ENCODE results near the gene SLC25A31.

SLC25A31 gene
- total RNA-seq: 0 reads per million in 3 donors

DNA sequence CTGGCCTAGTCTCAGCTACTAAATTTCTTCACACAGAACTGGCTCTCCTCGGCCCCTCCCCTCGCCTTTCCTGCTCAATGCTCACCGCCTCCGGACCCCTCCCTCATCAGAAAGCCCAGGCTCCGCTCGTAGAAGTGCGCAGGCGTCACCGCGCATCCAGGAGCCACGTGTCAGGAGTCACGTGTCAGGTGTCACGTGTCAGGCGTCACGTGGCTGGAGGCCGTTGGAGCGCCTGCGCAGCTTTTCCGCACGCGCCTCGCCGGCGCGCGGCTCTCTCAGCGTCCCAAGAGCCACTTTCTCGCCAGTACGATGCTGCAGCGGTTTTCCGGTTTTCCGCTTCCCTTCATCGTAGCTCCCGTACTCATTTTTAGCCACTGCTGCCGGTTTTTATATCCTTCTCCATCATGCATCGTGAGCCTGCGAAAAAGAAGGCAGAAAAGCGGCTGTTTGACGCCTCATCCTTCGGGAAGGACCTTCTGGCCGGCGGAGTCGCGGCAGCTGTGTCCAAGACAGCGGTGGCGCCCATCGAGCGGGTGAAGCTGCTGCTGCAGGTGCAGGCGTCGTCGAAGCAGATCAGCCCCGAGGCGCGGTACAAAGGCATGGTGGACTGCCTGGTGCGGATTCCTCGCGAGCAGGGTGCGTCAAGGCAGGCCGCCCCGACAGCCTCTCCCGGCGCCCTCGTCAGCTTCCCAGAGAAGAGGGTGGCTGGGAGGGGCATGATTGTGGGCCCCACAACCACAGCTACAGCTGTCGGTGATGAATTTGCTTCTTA, at the start of gene SLC25A31:
Gene SLC25A31, plus strand, starts transcription at position 259 of the 772 bp plus-strand sequence. Its CDS starts 146 bp downstream, at position 405.
- Histone ChIP-seq H3K4me3 (ENCODE audit: insufficient read depth, low read depth, low read length, poor library complexity, severe bottlenecking) (no peak within 1 kb of the TSS), H3K36me3 (ENCODE audit: control insufficient read depth, insufficient read depth, low read length) (no peaks in the 10 kb centered on the region), H3K27me3 (replicated peaks; ENCODE audit: control insufficient read depth, insufficient read depth, low read length, poor library complexity, severe bottlenecking) (no peaks in the 10 kb centered on the region), H3K4me1 (ENCODE audit: control insufficient read depth, insufficient read depth, low read length, poor library complexity, severe bottlenecking) (no peaks in the 10 kb centered on the region), H3K9me3 (ENCODE audit: control insufficient read depth, low read length) (no peaks in the 10 kb centered on the region), H3K27ac (ENCODE audit: insufficient read depth, low read length, poor library complexity, severe bottlenecking) (no peak within 1 kb of the TSS)
- no peak for DNase-seq

DNA sequence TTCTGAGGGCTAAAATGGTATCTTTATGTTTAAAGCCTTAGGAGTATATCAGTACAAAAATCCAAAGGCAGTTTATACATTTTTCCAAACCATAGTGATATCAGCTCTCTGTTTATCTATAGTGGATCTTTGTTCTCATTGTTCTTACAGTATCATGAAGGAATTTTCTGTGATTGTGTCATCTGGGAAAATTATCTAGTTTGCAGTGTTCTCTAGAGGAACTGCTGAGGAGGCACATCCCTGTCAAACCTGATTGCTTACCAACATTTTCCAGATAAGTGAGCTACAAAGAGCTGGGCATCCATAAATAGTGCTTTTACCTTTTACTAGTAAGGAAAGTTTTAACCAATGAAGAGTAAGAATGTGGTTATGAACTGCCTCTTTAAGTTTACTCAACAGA, 44.9 kb upstream of the SLC25A31 start:
- no peak overlapping the region for H3K4me3 ChIP-seq (ENCODE audit: insufficient read depth, low read depth, low read length, poor library complexity, severe bottlenecking)
- no peaks in the 10 kb centered on the region for H3K4me1 ChIP-seq (ENCODE audit: control insufficient read depth, insufficient read depth, low read length, poor library complexity, severe bottlenecking)
- no peaks in the 10 kb centered on the region for H3K9me3 ChIP-seq (ENCODE audit: control insufficient read depth, low read length)
- H3K27ac ChIP-seq (ENCODE audit: insufficient read depth, low read length, poor library complexity, severe bottlenecking): no peak overlapping the region
- no peak for DNase-seq
- no peaks in the 10 kb centered on the region for H3K27me3 ChIP-seq (replicated peaks; ENCODE audit: control insufficient read depth, insufficient read depth, low read length, poor library complexity, severe bottlenecking)
- no peaks in the 10 kb centered on the region for H3K36me3 ChIP-seq (ENCODE audit: control insufficient read depth, insufficient read depth, low read length)

GRCh38 chr4:127686658-127687057, 43.5 kb upstream of the SLC25A31 start:
- no peaks in the 10 kb centered on the region for H3K27me3 ChIP-seq (replicated peaks; ENCODE audit: control insufficient read depth, insufficient read depth, low read length, poor library complexity, severe bottlenecking)
- H3K4me3 ChIP-seq (ENCODE audit: insufficient read depth, low read depth, low read length, poor library complexity, severe bottlenecking): no peak overlapping the region
- no peaks in the 10 kb centered on the region for H3K9me3 ChIP-seq (ENCODE audit: control insufficient read depth, low read length)

DNA sequence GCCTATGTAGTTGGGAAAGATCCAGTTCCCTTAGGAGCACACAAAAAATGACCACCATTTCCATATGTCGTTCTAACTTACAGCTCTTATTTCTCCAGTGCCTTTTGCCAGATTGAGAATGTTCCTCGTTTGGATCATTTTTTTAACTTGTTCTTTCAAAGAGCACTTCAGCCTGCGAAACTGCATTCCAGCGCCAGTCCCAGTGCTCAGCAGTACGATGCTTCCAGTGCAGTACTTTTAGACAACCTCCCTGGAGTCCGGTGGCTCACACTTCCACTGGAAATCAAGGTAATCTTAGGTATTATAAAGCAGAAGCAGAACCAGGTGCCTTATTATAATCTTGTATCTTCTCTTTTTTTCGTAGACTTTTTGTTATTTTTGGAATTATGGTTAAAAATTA, 42.6 kb upstream of the SLC25A31 start:
- no peak for DNase-seq
- no peaks in the 10 kb centered on the region for H3K9me3 ChIP-seq (ENCODE audit: control insufficient read depth, low read length)
- H3K27me3 ChIP-seq (replicated peaks; ENCODE audit: control insufficient read depth, insufficient read depth, low read length, poor library complexity, severe bottlenecking): no peaks in the 10 kb centered on the region
- no peak overlapping the region for H3K27ac ChIP-seq (ENCODE audit: insufficient read depth, low read length, poor library complexity, severe bottlenecking)
- no peaks in the 10 kb centered on the region for H3K36me3 ChIP-seq (ENCODE audit: control insufficient read depth, insufficient read depth, low read length)
- no peak overlapping the region for H3K4me3 ChIP-seq (ENCODE audit: insufficient read depth, low read depth, low read length, poor library complexity, severe bottlenecking)
- no peaks in the 10 kb centered on the region for H3K4me1 ChIP-seq (ENCODE audit: control insufficient read depth, insufficient read depth, low read length, poor library complexity, severe bottlenecking)

More at GRCh38 chr4:127686658-127687057, 43.5 kb upstream of the SLC25A31 start:
- H3K36me3 ChIP-seq (ENCODE audit: control insufficient read depth, insufficient read depth, low read length): no peaks in the 10 kb centered on the region
- no peak for DNase-seq
- H3K4me1 ChIP-seq (ENCODE audit: control insufficient read depth, insufficient read depth, low read length, poor library complexity, severe bottlenecking): no peaks in the 10 kb centered on the region
- no peak overlapping the region for H3K27ac ChIP-seq (ENCODE audit: insufficient read depth, low read length, poor library complexity, severe bottlenecking)

DNA sequence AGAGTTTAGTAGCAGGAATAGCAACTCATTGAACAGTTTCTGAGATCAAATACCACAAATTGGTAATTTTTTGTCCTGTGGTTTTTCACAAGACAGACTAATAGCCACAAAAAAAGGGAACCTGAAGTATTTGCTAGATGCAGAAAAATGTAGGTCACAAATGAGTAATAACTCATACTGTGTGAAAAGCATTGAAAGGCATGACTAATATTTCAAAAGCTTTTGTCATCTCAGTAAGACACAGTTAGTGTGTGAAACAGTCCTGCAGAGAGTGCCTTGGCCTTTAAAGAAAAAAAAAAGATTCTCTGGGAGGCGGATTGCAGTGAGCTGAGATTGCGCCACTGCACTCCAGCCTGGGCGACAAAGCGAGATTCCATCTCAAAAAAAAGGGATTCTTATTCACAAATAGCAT, 31.4 kb upstream of the SLC25A31 start:
- DNase-seq: no peak
- H3K27me3 ChIP-seq (replicated peaks; ENCODE audit: control insufficient read depth, insufficient read depth, low read length, poor library complexity, severe bottlenecking): no peaks in the 10 kb centered on the region
- no peaks in the 10 kb centered on the region for H3K36me3 ChIP-seq (ENCODE audit: control insufficient read depth, insufficient read depth, low read length)
- no peak overlapping the region for H3K27ac ChIP-seq (ENCODE audit: insufficient read depth, low read length, poor library complexity, severe bottlenecking)
- H3K9me3 ChIP-seq (ENCODE audit: control insufficient read depth, low read length): no peaks in the 10 kb centered on the region
- no peaks in the 10 kb centered on the region for H3K4me1 ChIP-seq (ENCODE audit: control insufficient read depth, insufficient read depth, low read length, poor library complexity, severe bottlenecking)
- no peak overlapping the region for H3K4me3 ChIP-seq (ENCODE audit: insufficient read depth, low read depth, low read length, poor library complexity, severe bottlenecking)

GRCh38 chr4:127708985-127709384, 21.2 kb upstream of the SLC25A31 start:
- no peak overlapping the region for H3K4me3 ChIP-seq (ENCODE audit: insufficient read depth, low read depth, low read length, poor library complexity, severe bottlenecking)
- no peaks in the 10 kb centered on the region for H3K27me3 ChIP-seq (replicated peaks; ENCODE audit: control insufficient read depth, insufficient read depth, low read length, poor library complexity, severe bottlenecking)
- H3K27ac ChIP-seq (ENCODE audit: insufficient read depth, low read length, poor library complexity, severe bottlenecking): no peak overlapping the region
- no peaks in the 10 kb centered on the region for H3K9me3 ChIP-seq (ENCODE audit: control insufficient read depth, low read length)
- no peaks in the 10 kb centered on the region for H3K4me1 ChIP-seq (ENCODE audit: control insufficient read depth, insufficient read depth, low read length, poor library complexity, severe bottlenecking)
- H3K36me3 ChIP-seq (ENCODE audit: control insufficient read depth, insufficient read depth, low read length): no peaks in the 10 kb centered on the region
- DNase-seq: no peak

GRCh38 chr4:127709456-127709855, 20.7 kb upstream of the SLC25A31 start:
- Histone ChIP-seq H3K36me3 (ENCODE audit: control insufficient read depth, insufficient read depth, low read length) (no peaks in the 10 kb centered on the region), H3K27me3 (replicated peaks; ENCODE audit: control insufficient read depth, insufficient read depth, low read length, poor library complexity, severe bottlenecking) (no peaks in the 10 kb centered on the region), H3K4me1 (ENCODE audit: control insufficient read depth, insufficient read depth, low read length, poor library complexity, severe bottlenecking) (no peaks in the 10 kb centered on the region), H3K27ac (ENCODE audit: insufficient read depth, low read length, poor library complexity, severe bottlenecking) (no peak overlapping the region), H3K4me3 (ENCODE audit: insufficient read depth, low read depth, low read length, poor library complexity, severe bottlenecking) (no peak overlapping the region), H3K9me3 (ENCODE audit: control insufficient read depth, low read length) (no peaks in the 10 kb centered on the region)
- no peak for DNase-seq

- no peaks in the 10 kb centered on the region for H3K27me3 ChIP-seq (replicated peaks; ENCODE audit: control insufficient read depth, insufficient read depth, low read length, poor library complexity, severe bottlenecking)
- no peaks in the 10 kb centered on the region for H3K4me1 ChIP-seq (ENCODE audit: control insufficient read depth, insufficient read depth, low read length, poor library complexity, severe bottlenecking)
- DNase-seq: no peak
- no peak overlapping the region for H3K4me3 ChIP-seq (ENCODE audit: insufficient read depth, low read depth, low read length, poor library complexity, severe bottlenecking)
- no peaks in the 10 kb centered on the region for H3K9me3 ChIP-seq (ENCODE audit: control insufficient read depth, low read length)
- no peaks in the 10 kb centered on the region for H3K36me3 ChIP-seq (ENCODE audit: control insufficient read depth, insufficient read depth, low read length)
- no peak overlapping the region for H3K27ac ChIP-seq (ENCODE audit: insufficient read depth, low read length, poor library complexity, severe bottlenecking)
Observed at GRCh38 chr4:127731406-127731805, 1.2 kb downstream of the SLC25A31 start.

- Histone ChIP-seq H3K27me3 (replicated peaks; ENCODE audit: control insufficient read depth, insufficient read depth, low read length, poor library complexity, severe bottlenecking) (no peaks in the 10 kb centered on the region), H3K9me3 (ENCODE audit: control insufficient read depth, low read length) (no peaks in the 10 kb centered on the region), H3K4me3 (ENCODE audit: insufficient read depth, low read depth, low read length, poor library complexity, severe bottlenecking) (no peak overlapping the region), H3K27ac (ENCODE audit: insufficient read depth, low read length, poor library complexity, severe bottlenecking) (no peak overlapping the region), H3K36me3 (ENCODE audit: control insufficient read depth, insufficient read depth, low read length) (no peaks in the 10 kb centered on the region), H3K4me1 (ENCODE audit: control insufficient read depth, insufficient read depth, low read length, poor library complexity, severe bottlenecking) (no peaks in the 10 kb centered on the region)
- no peak for DNase-seq
Observed at GRCh38 chr4:127732623-127733328, 2.6 kb downstream of the SLC25A31 start.

DNA sequence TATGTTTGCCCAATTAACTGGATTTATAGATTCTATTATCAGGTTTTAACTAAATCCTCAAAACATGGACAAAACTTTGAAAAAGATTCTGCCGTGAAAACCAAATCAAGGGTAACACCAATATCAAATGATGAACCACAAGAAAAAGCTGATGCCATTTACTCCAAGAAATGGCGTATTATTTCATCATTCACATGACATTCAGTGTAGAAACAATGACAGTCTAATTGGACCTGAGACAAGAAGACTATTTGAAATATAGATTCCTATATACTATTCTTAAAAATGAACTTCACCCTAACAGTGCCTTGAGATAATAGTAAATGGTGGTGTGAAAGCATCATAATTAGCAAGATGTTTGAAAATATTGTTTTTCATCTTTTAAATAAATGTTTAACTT, 4.8 kb downstream of the SLC25A31 start:
- DNase-seq: no peak
- H3K27ac ChIP-seq (ENCODE audit: insufficient read depth, low read length, poor library complexity, severe bottlenecking): no peak overlapping the region

More for the DNA sequence above, 4.8 kb downstream of the SLC25A31 start:
- H3K9me3 ChIP-seq (ENCODE audit: control insufficient read depth, low read length): no peaks in the 10 kb centered on the region
- no peaks in the 10 kb centered on the region for H3K4me1 ChIP-seq (ENCODE audit: control insufficient read depth, insufficient read depth, low read length, poor library complexity, severe bottlenecking)
- no peaks in the 10 kb centered on the region for H3K36me3 ChIP-seq (ENCODE audit: control insufficient read depth, insufficient read depth, low read length)
- no peaks in the 10 kb centered on the region for H3K27me3 ChIP-seq (replicated peaks; ENCODE audit: control insufficient read depth, insufficient read depth, low read length, poor library complexity, severe bottlenecking)
- H3K4me3 ChIP-seq (ENCODE audit: insufficient read depth, low read depth, low read length, poor library complexity, severe bottlenecking): no peak overlapping the region

Data from effector memory CD4-positive, alpha-beta T cell (primary cell).